Heart left ventricle (tissue), 16 donors: ENCODE measurements around the gene DTNA. TPM values are rescaled to one million over a fixed set of nuclear protein-coding genes. Genes with fewer than 3 reads are reported as not detected.
A peak's percentile ranks its signal among the peaks of the same experiment; 100 is the strongest.

Source experiments
- ATAC-seq, 4 donors: fragments of 200-7000 bp; cut with Tn5 transposase; one replicate each; pipeline ENCODE4 v1.9.1; 2020 to 2022; ENCODE audit warnings: moderate library complexity in 4 of 4, mild to moderate bottlenecking in 3 of 4, moderate number of reproducible peaks in 1 of 4
- DNase-seq, 5 donors: peaks; one replicate each; pipeline ENCODE4 v3.0.0-alpha.2; 2020
- H3K27ac ChIP-seq, 12 donors: fragments of 200-600 bp; sonication (generic) in 4 of 12; one replicate each; pipeline versions ENCODE4 v1.5.0 to v1.8.0; 2016 to 2022; ENCODE audit warnings: mild to moderate bottlenecking in 2 of 12
- H3K27me3 ChIP-seq, 9 donors: fragments of 200-600 bp; sonication (generic) in 2 of 9; one replicate each; pipeline versions ENCODE4 v1.5.1 to v1.8.0; 2016 to 2022; ENCODE audit warnings: mild to moderate bottlenecking in 3 of 9
- H3K36me3 ChIP-seq, 9 donors: fragments of 200-600 bp; sonication (generic) in 2 of 9; one replicate each; pipeline versions ENCODE4 v1.5.0 to v1.8.0; 2018 to 2022; ENCODE audit warnings: mild to moderate bottlenecking in 2 of 9
- H3K4me1 ChIP-seq, 12 donors: fragments of 200-600 bp; sonication (generic) in 4 of 12; one replicate each; pipeline versions ENCODE4 v1.5.0 to v1.8.0; 2016 to 2022; ENCODE audit warnings: mild to moderate bottlenecking in 3 of 12
- H3K4me3 ChIP-seq, 12 donors: fragments of 200-600 bp; sonication (generic) in 4 of 12; one replicate each; pipeline versions ENCODE4 v1.5.0 to v1.8.0; 2017 to 2022; ENCODE audit warnings: mild to moderate bottlenecking in 9 of 12, moderate library complexity in 4 of 12
- H3K9me3 ChIP-seq, 12 donors: fragments of 200-600 bp; sonication (generic) in 4 of 12; one replicate each; pipeline versions ENCODE4 v1.5.0 to v1.8.0; 2016 to 2022; ENCODE audit warnings: mild to moderate bottlenecking in 1 of 12
- CTCF ChIP-seq, 12 donors: fragments of 200-600 bp; sonication (generic) in 4 of 12; IDR thresholded peaks; one replicate each; pipeline versions ENCODE4 v1.5.0 to v1.8.0; 2018 to 2022; ENCODE audit warnings: antibody characterized with exemption in 12 of 12, mild to moderate bottlenecking in 5 of 12
- POLR2A ChIP-seq, 2 donors: fragments of 450-650 bp; IDR thresholded peaks; one replicate each; pipeline ENCODE4 v1.6.1; 2017; ENCODE audit warnings: antibody characterized with exemption in 2 of 2, mild to moderate bottlenecking in 2 of 2, moderate library complexity in 2 of 2
- WGBS, 4 donors: extraction: QIAGEN DNeasy Blood & Tissue Kit in 2 of 4; methylation state at CpG; one replicate each; pipeline versions ENCODE4 v1.1.5 to v1.1.7; 2013 to 2018; 5-methylcytosine and 5-hydroxymethylcytosine counted together
- intact Hi-C, 10 donors: fragments of 100-400 bp; cut with DNase I; formaldehyde crosslinking; loops; one replicate each; pipeline versions ENCODE4 v1.11.1 to v1.14.2; 2022
- polyA plus RNA-seq, 2 donors: library from polyadenylated mRNA; stranded (reverse); fragments of 200-250 nt; gene quantifications; one replicate each; pipeline ENCODE4 v1.2.3, GENCODE V29; 2013
- total RNA-seq, 9 donors: library from RNA; depleted of rRNA in 2 of 9; stranded (reverse); fragments of >200 nt in 2 of 9; fragmentation: NEBNext Ultra II Directional in 3 of 9; extraction: Animal tissue kit (Norgen Biotek cat#: 25700) in 3 of 9; gene quantifications; one replicate each; pipeline versions ENCODE4 v1.1.0 to v1.2.4, GENCODE V29; 2016 to 2023
- donor health status: ischemic (EF 13 %, LVEDD 7.1; RV severe dilation, severe dysfunction).
- donor health status: healthy with polysubstance abuse.
- donor health status: DM: no; HTN: yes; CAD: no.
- donor health status: DM: no; HTN: no; CAD: no.
- donor health status: ischemic (EF 25% LVEDD 6.9; RV normal size, moderate dysfunction).
- donor health status: ischemic (EF 25% LVEDD 5.7; RV mildly dilated, moderate dysfunction).
- donor health status: healthy.
- donor health status: DM: yes; HTN: yes; CAD: no.
- donor health status: ischemic (EF 35%, LVEDD 5.7; RV mildly dilated, moderate dysfunction).
- donor health status: nonischemic (EF 11% LVEDD 7.7; RV severe dilation, severe dysfunction).
- donor health status: DM: yes; HTN: yes; CAD: no.
- donor health status: PGD.
- donor health status: ischemic (EF 29% LVEDD 5.4; RV normal size, mild dysfunction).
- donor health status: nonischemic (EF 23%, LVEDD 6.1; RV moderate dilation, normal function).

Gene DTNA
- total and polyA plus RNA-seq, 11 donors: 92.6 to 220 (median 181) TPM

GRCh38 chr18:34773961-34774766, 64.1 kb downstream of the DTNA start:
- H3K27me3 ChIP-seq: no peaks in the 10 kb centered on the region
- H3K9me3 ChIP-seq: no peaks in the 10 kb centered on the region
- peaks cover 0 to 6% (median 0%) of the 10 kb centered on the region in 9 donors for H3K36me3 ChIP-seq
- no peak overlapping the region for H3K4me3 ChIP-seq
- peak overlapping the region in 9 of 12 donors; percentile 28 to 70 (median 49) for H3K27ac ChIP-seq
- DNase-seq (peak; percentile 44 to 75 (median 62)), ATAC-seq (peak; percentile 47 to 78 (median 73))
- intact Hi-C loops: loop anchor here in 3 of 10 donors (5.0 kb wide), 2 partner anchors 42 to 112 kb away; no protein-coding TSS in a partner anchor
- H3K4me1 ChIP-seq: peaks cover 0 to 27% (median 19%) of the 10 kb centered on the region in 12 donors
- no peak for TF ChIP-seq CTCF (IDR thresholded peaks at IDR 0.05)
- no peak for TF ChIP-seq POLR2A (IDR thresholded peaks at IDR 0.05)
- WGBS, 4 donors: 22 to 28% (median 26%) methylated on average over 7 of the region's 7 CpGs

GRCh38 chr18:34775461-34775860, 65.4 kb downstream of the DTNA start:
- Histone ChIP-seq H3K4me3 (no peak overlapping the region), H3K27ac (no peak overlapping the region), H3K4me1 (peaks cover 0 to 27% (median 19%) of the 10 kb centered on the region in 12 donors), H3K9me3 (no peaks in the 10 kb centered on the region), H3K27me3 (no peaks in the 10 kb centered on the region), H3K36me3 (peaks cover 0 to 6% (median 0%) of the 10 kb centered on the region in 9 donors)
- no peak for ATAC-seq
- 59 to 63% (median 62%) methylated on average over 3 of the region's 3 CpGs for WGBS, 4 donors
- intact Hi-C loops: no loop called here
- no peak for TF ChIP-seq CTCF (IDR thresholded peaks at IDR 0.05)
- TF ChIP-seq POLR2A (IDR thresholded peaks at IDR 0.05): no peak
- DNase-seq: no peak

GRCh38 chr18:34779112-34779511, 69.0 kb downstream of the DTNA start:
- intact Hi-C loops: no loop called here
- Histone ChIP-seq H3K27ac (no peak overlapping the region), H3K27me3 (no peaks in the 10 kb centered on the region), H3K4me3 (no peak overlapping the region), H3K4me1 (peaks cover 0 to 15% (median 3%) of the 10 kb centered on the region in 12 donors), H3K9me3 (no peaks in the 10 kb centered on the region), H3K36me3 (no peaks in the 10 kb centered on the region)
- TF ChIP-seq CTCF (IDR thresholded peaks at IDR 0.05) (no peak), POLR2A (IDR thresholded peaks at IDR 0.05) (no peak)
- no peak for DNase-seq
- no peak for ATAC-seq

GRCh38 chr18:34780856-34781255, 70.8 kb downstream of the DTNA start:
- H3K4me3 ChIP-seq: no peak overlapping the region
- H3K9me3 ChIP-seq: no peaks in the 10 kb centered on the region
- peaks cover 0 to 7% (median 0%) of the 10 kb centered on the region in 12 donors for H3K4me1 ChIP-seq
- no peaks in the 10 kb centered on the region for H3K27me3 ChIP-seq
- intact Hi-C loops: loop anchor here in 6 of 10 donors (5.0 to 10.0 kb wide), 7 partner anchors 56 to 656 kb away; no protein-coding TSS in a partner anchor
- ATAC-seq (peak in 2 of 4 donors; percentile 11 to 31), DNase-seq (no peak)
- H3K27ac ChIP-seq: no peak overlapping the region
- no peak for TF ChIP-seq CTCF (IDR thresholded peaks at IDR 0.05)
- TF ChIP-seq POLR2A (IDR thresholded peaks at IDR 0.05): no peak
- H3K36me3 ChIP-seq: no peaks in the 10 kb centered on the region
- 84 to 93% (median 88%) methylated on average over 2 of the region's 2 CpGs for WGBS, 4 donors
